Activated CD4-positive, alpha-beta T cell treated with anti-CD3 and anti-CD28 coated beads, Interleukin-2, amount 10 ng/mL, durations not matched to agents 7 days and 5 days (primary cell): ENCODE measurements around the gene P2RY2. TPM values are rescaled to one million over a fixed set of nuclear protein-coding genes. Genes with fewer than 3 reads are reported as not detected.

Source experiments
- CTCF ChIA-PET: fragments of 350-600 bp; sonication (Branson Sonifier 250); formaldehyde crosslinking; loops from one replicate; lab custom pipeline; 2021; ENCODE audit warnings: antibody characterized with exemption; lab: Charles Lee
- POLR2A ChIA-PET: fragments of 350-600 bp; sonication (Branson Sonifier 250); formaldehyde crosslinking; loops from one replicate; lab custom pipeline; 2021; ENCODE audit warnings: antibody characterized with exemption; lab: Charles Lee
- DNase-seq: peaks from one replicate; pipeline ENCODE4 v3.0.0-alpha.2; 2020
- H3K27ac Mint-ChIP-seq: one replicate; pipeline ENCODE4 v1.8.0; 2021; ENCODE audit warnings: mild to moderate bottlenecking, moderate library complexity, mixed read lengths
- H3K27me3 Mint-ChIP-seq: one replicate; pipeline ENCODE4 v1.8.0; 2021; ENCODE audit warnings: mixed read lengths
- H3K36me3 Mint-ChIP-seq: one replicate; pipeline ENCODE4 v1.8.0; 2021; ENCODE audit warnings: low read depth, mixed read lengths
- H3K4me1 Mint-ChIP-seq: one replicate; pipeline ENCODE4 v1.8.0; 2021; ENCODE audit warnings: mixed read lengths
- H3K4me3 Mint-ChIP-seq: one replicate; pipeline ENCODE4 v1.8.0; 2021; ENCODE audit warnings: mild to moderate bottlenecking, moderate library complexity, mixed read lengths
- H3K9me3 Mint-ChIP-seq: one replicate; pipeline ENCODE4 v1.8.0; 2021; ENCODE audit warnings: mixed read lengths
- total RNA-seq, 2 experiments: library from RNA; stranded (reverse); gene quantifications; one replicate each; pipeline ENCODE4 v1.2.3, GENCODE V29; 2021

Gene P2RY2
- total RNA-seq, 2 experiments from 2014 or later, result not detected

GRCh38 chr11:73201249-73201648, 16.8 kb upstream of the P2RY2 start:
- POLR2A ChIA-PET, result no interaction called here
- H3K36me3 Mint-ChIP-seq, result no peaks in the 10 kb centered on the region
- CTCF ChIA-PET, result no interaction called here
- H3K9me3 Mint-ChIP-seq, result no peaks in the 10 kb centered on the region
- no peak for DNase-seq
- peaks cover 14% of the 10 kb centered on the region for H3K27me3 Mint-ChIP-seq
- no peak overlapping the region for H3K4me3 Mint-ChIP-seq
- H3K27ac Mint-ChIP-seq, result no peak overlapping the region
- H3K4me1 Mint-ChIP-seq, result peaks cover 6% of the 10 kb centered on the region

- no peak overlapping the region for H3K27ac Mint-ChIP-seq
- H3K4me1 Mint-ChIP-seq, result peaks cover 6% of the 10 kb centered on the region
Measured at GRCh38 chr11:73201888-73202780, 15.9 kb upstream of the P2RY2 start.

GRCh38 chr11:73203322-73203721, 14.8 kb upstream of the P2RY2 start:
- Mint-ChIP-seq H3K27me3 (peaks cover 22% of the 10 kb centered on the region), H3K27ac (no peak overlapping the region), H3K36me3 (no peaks in the 10 kb centered on the region), H3K4me1 (peaks cover 6% of the 10 kb centered on the region), H3K4me3 (no peak overlapping the region), H3K9me3 (no peaks in the 10 kb centered on the region)
- DNase-seq, result no peak
- ChIA-PET CTCF (no interaction called here), POLR2A (no interaction called here)

More at GRCh38 chr11:73201888-73202780, 15.9 kb upstream of the P2RY2 start:
- Mint-ChIP-seq H3K36me3 (no peaks in the 10 kb centered on the region), H3K4me3 (no peak overlapping the region), H3K9me3 (no peaks in the 10 kb centered on the region), H3K27me3 (peaks cover 20% of the 10 kb centered on the region)
- DNase-seq, result no peak
- POLR2A ChIA-PET, result no interaction called here
- CTCF ChIA-PET, result interaction anchor here (0.6 kb wide), 1 partner anchor 8 kb away, joined by 3 read pairs; no protein-coding TSS in a partner anchor

- ChIA-PET POLR2A (no interaction called here), CTCF (no interaction called here)
- Mint-ChIP-seq H3K4me3 (no peak overlapping the region), H3K9me3 (no peaks in the 10 kb centered on the region), H3K27me3 (peaks cover 21% of the 10 kb centered on the region), H3K4me1 (peaks cover 6% of the 10 kb centered on the region), H3K36me3 (no peaks in the 10 kb centered on the region), H3K27ac (no peak overlapping the region)
- no peak for DNase-seq
Measured at GRCh38 chr11:73203790-73204189, 14.3 kb upstream of the P2RY2 start.

- H3K36me3 Mint-ChIP-seq, result no peaks in the 10 kb centered on the region
- H3K9me3 Mint-ChIP-seq, result no peaks in the 10 kb centered on the region
- no peak overlapping the region for H3K4me3 Mint-ChIP-seq
- DNase-seq, result no peak
- H3K27ac Mint-ChIP-seq, result no peak overlapping the region
- peaks cover 21% of the 10 kb centered on the region for H3K27me3 Mint-ChIP-seq
- H3K4me1 Mint-ChIP-seq, result peaks cover 6% of the 10 kb centered on the region
- CTCF ChIA-PET, result no interaction called here
- POLR2A ChIA-PET, result no interaction called here
Measured at GRCh38 chr11:73204711-73205121, 13.4 kb upstream of the P2RY2 start.

GRCh38 chr11:73205661-73206343, 12.3 kb upstream of the P2RY2 start:
- DNase-seq, result no peak
- CTCF ChIA-PET, result interaction anchor here (0.6 to 1.3 kb wide), 2 partner anchors 63 to 98 kb away, joined by 3 to 4 read pairs; partner anchors contain the start of gene FCHSD2
- POLR2A ChIA-PET, result no interaction called here
- Mint-ChIP-seq H3K9me3 (no peaks in the 10 kb centered on the region), H3K36me3 (no peaks in the 10 kb centered on the region), H3K27me3 (peaks cover 21% of the 10 kb centered on the region), H3K4me1 (peaks cover 6% of the 10 kb centered on the region), H3K4me3 (no peak overlapping the region), H3K27ac (no peak overlapping the region)

- Mint-ChIP-seq H3K36me3 (no peaks in the 10 kb centered on the region), H3K4me3 (no peak overlapping the region), H3K4me1 (peaks cover 6% of the 10 kb centered on the region), H3K27me3 (peaks cover 21% of the 10 kb centered on the region), H3K27ac (no peak overlapping the region), H3K9me3 (no peaks in the 10 kb centered on the region)
- no peak for DNase-seq
- ChIA-PET POLR2A (no interaction called here), CTCF (interaction anchor here (1.3 kb wide), 1 partner anchor 64 kb away, joined by 4 read pairs; the partner anchor contains the start of gene FCHSD2)
Measured at GRCh38 chr11:73206801-73207200, 11.3 kb upstream of the P2RY2 start.

GRCh38 chr11:73209892-73210291, 8.2 kb upstream of the P2RY2 start:
- Mint-ChIP-seq H3K27me3 (peaks cover 17% of the 10 kb centered on the region), H3K4me1 (peaks cover 2% of the 10 kb centered on the region), H3K9me3 (no peaks in the 10 kb centered on the region), H3K36me3 (no peaks in the 10 kb centered on the region), H3K27ac (no peak overlapping the region), H3K4me3 (no peak overlapping the region)
- no peak for DNase-seq
- CTCF ChIA-PET, result interaction anchor here (0.6 kb wide), 1 partner anchor 7 kb away, joined by 3 read pairs; no protein-coding TSS in a partner anchor
- POLR2A ChIA-PET, result no interaction called here

GRCh38 chr11:73210916-73211667, 7.0 kb upstream of the P2RY2 start:
- ChIA-PET CTCF (interaction anchor here (1.0 kb wide), 1 partner anchor 48 kb away, joined by 3 read pairs; no protein-coding TSS in a partner anchor), POLR2A (no interaction called here)
- Mint-ChIP-seq H3K4me3 (no peak overlapping the region), H3K4me1 (no peaks in the 10 kb centered on the region), H3K9me3 (no peaks in the 10 kb centered on the region), H3K27ac (no peak overlapping the region), H3K36me3 (no peaks in the 10 kb centered on the region), H3K27me3 (peaks cover 9% of the 10 kb centered on the region)
- DNase-seq, result no peak

- DNase-seq, result no peak
- no peak overlapping the region for H3K4me3 Mint-ChIP-seq
- no peak overlapping the region for H3K27ac Mint-ChIP-seq
- H3K27me3 Mint-ChIP-seq, result peaks cover 7% of the 10 kb centered on the region
- POLR2A ChIA-PET, result no interaction called here
- H3K9me3 Mint-ChIP-seq, result no peaks in the 10 kb centered on the region
- CTCF ChIA-PET, result interaction anchor here (0.6 to 1.6 kb wide), 4 partner anchors 14 to 29 kb away, joined by 3 to 5 read pairs (median 4); no protein-coding TSS in a partner anchor
- H3K36me3 Mint-ChIP-seq, result no peaks in the 10 kb centered on the region
- peaks cover 4% of the 10 kb centered on the region for H3K4me1 Mint-ChIP-seq
Measured at GRCh38 chr11:73213196-73214143, 4.6 kb upstream of the P2RY2 start.

GRCh38 chr11:73215191-73216134, 2.6 kb upstream of the P2RY2 start:
- Mint-ChIP-seq H3K4me3 (no peak overlapping the region), H3K27me3 (peaks cover 26% of the 10 kb centered on the region), H3K27ac (no peak overlapping the region), H3K36me3 (no peaks in the 10 kb centered on the region), H3K4me1 (peaks cover 6% of the 10 kb centered on the region), H3K9me3 (no peaks in the 10 kb centered on the region)
- ChIA-PET CTCF (interaction anchor here (1.3 to 1.5 kb wide), 2 partner anchors 12 to 21 kb away, joined by 3 to 4 read pairs; no protein-coding TSS in a partner anchor), POLR2A (no interaction called here)
- no peak for DNase-seq
